K562 (cell line): ENCODE data around the gene PPWD1. TPM values are rescaled to one million over a fixed set of nuclear protein-coding genes. Genes with fewer than 3 reads are reported as not detected.
A peak's percentile ranks its signal among the peaks of the same experiment; 100 is the strongest.

ENCODE experiments used
- CREB3L1 ChIP-seq: fragments of 450-650 bp; IDR thresholded peaks from 2 replicates; pipeline ENCODE4 v1.6.1; 2014; ENCODE audit warnings: low read depth, mild to moderate bottlenecking, moderate library complexity, borderline replicate concordance
- GABPA ChIP-seq: fragments of 200-800 bp; sonication (Bioruptor generic); conservative IDR thresholded peaks from 2 replicates; pipeline ENCODE4 v1.6.1; 2016; ENCODE audit warnings: low read depth, missing genetic modification characterization, missing compliant biosample characterization
- MECOM ChIP-seq: fragments of 250-450 bp; sonication (Bioruptor Pico); IDR thresholded peaks from 2 replicates; pipeline ENCODE4 v1.8.0; 2022; ENCODE audit warnings: inconsistent platforms
- MED1 ChIP-seq: sonication (generic); formaldehyde crosslinking; IDR thresholded peaks from 2 replicates; pipeline ENCODE4 v1.8.1; 2023; ENCODE audit warnings: missing genetic modification reagents, borderline replicate concordance
- NKRF ChIP-seq: fragments of 450-650 bp; IDR thresholded peaks from 2 replicates; pipeline ENCODE4 v1.6.1; 2016; ENCODE audit warnings: borderline replicate concordance
- NUFIP1 ChIP-seq: fragments of 450-650 bp; IDR thresholded peaks from 2 replicates; pipeline ENCODE4 v1.6.1; 2018; ENCODE audit not compliant: partially characterized antibody
- PHF8 ChIP-seq: fragments of 200-600 bp; sonication (generic); IDR thresholded peaks from 2 replicates; pipeline ENCODE4 v1.6.1; 2012; ENCODE audit warnings: mixed run types, mild to moderate bottlenecking, inconsistent platforms, low read length, moderate library complexity, borderline replicate concordance
- SMARCC2 ChIP-seq: fragments of 450-650 bp; IDR thresholded peaks from 2 replicates; pipeline ENCODE4 v1.6.1; 2017; ENCODE audit warnings: antibody characterized with exemption, moderate library complexity, mild to moderate bottlenecking, low read depth
- SMC3 ChIP-seq: conservative IDR thresholded peaks from 2 replicates; pipeline ENCODE4 v1.6.1; 2011; ENCODE audit warnings: low read depth, low read length, improper control_type of control experiment; ENCODE audit not compliant: insufficient read depth
- TAF1 ChIP-seq: IDR thresholded peaks from 2 replicates; pipeline ENCODE4 v1.6.1; 2011; ENCODE audit warnings: mild to moderate bottlenecking, low read length, moderate library complexity; ENCODE audit not compliant: insufficient read depth, control insufficient read depth, severe bottlenecking; ENCODE audit errors: extremely low read depth
- TOE1 ChIP-seq, 2 experiments: fragments of 450-650 bp in 1 of 2; sonication (generic) in 1 of 2; formaldehyde crosslinking in 1 of 2; IDR thresholded peaks; 2 replicates each; pipeline versions ENCODE4 v1.7.1 to v1.8.0; 2016 to 2022; ENCODE audit warnings: borderline replicate concordance in 2 of 2, mild to moderate bottlenecking in 2 of 2, antibody characterized with exemption in 1 of 2, inconsistent platforms in 1 of 2, low read depth in 1 of 2, missing genetic modification reagents in 1 of 2, moderate library complexity in 1 of 2
- ZBTB11 ChIP-seq, 3 experiments: fragments of 200-800 bp in 1 of 3; fragments of 250-450 bp in 1 of 3; fragments of 450-650 bp in 1 of 3; sonication (Bioruptor Pico) in 1 of 3; sonication (Bioruptor generic) in 1 of 3; formaldehyde crosslinking in 1 of 3; IDR thresholded peaks; 2 replicates each; pipeline versions ENCODE4 v1.6.1 to v1.8.0; 2016 to 2022; ENCODE audit warnings: mild to moderate bottlenecking in 2 of 3, missing genetic modification characterization in 2 of 3, missing compliant biosample characterization in 1 of 3, moderate library complexity in 1 of 3
- ZBTB34 ChIP-seq: fragments of 250-450 bp; sonication (Bioruptor Pico); IDR thresholded peaks from 2 replicates; pipeline ENCODE4 v1.8.0; 2021; ENCODE audit warnings: mild to moderate bottlenecking, moderate library complexity
- ZNF140 ChIP-seq: fragments of 250-450 bp; sonication (Bioruptor Pico); IDR thresholded peaks from 2 replicates; pipeline ENCODE4 v1.8.0; 2021; ENCODE audit warnings: moderate library complexity, mild to moderate bottlenecking, inconsistent platforms
- ZNF445 ChIP-seq: fragments of 250-450 bp; sonication (Bioruptor Pico); IDR thresholded peaks from 2 replicates; pipeline ENCODE4 v1.4.0; 2020; ENCODE audit warnings: low read depth, mild to moderate bottlenecking, moderate library complexity
- polyA plus RNA-seq, 8 experiments: library from polyadenylated mRNA; depleted of rRNA in 4 of 8; stranded (reverse) in 5 of 8; unstranded in 3 of 8; fragments of >200 nt; fragmentation: Nextera tagmentation in 2 of 8; fragmentation: Illumina TruSeq in 1 of 8; extraction: Ambion mirVana in 2 of 8; extraction: Trizol in 1 of 8; gene quantifications; 2 replicates each; pipeline versions ENCODE4 v1.2.1 to v1.2.3, GENCODE V29; 2011 to 2014; ENCODE audit warnings: inconsistent platforms in 1 of 8, missing spikeins in 1 of 8
- total RNA-seq, 7 experiments: library from RNA; depleted of rRNA in 6 of 7; stranded (reverse); fragments of >200 nt in 6 of 7; fragmentation: Illumina TruSeq in 2 of 7; extraction: Trizol in 2 of 7; gene quantifications; 2 replicates each; pipeline versions ENCODE4 v1.2.1 to v1.2.3, GENCODE V29; 2011 to 2021; ENCODE audit warnings: low replicate concordance in 1 of 7

The PPWD1 gene
- total and polyA plus RNA-seq, 9 of the 15 experiments (the other 6 are each of a cell fraction or from before 2014, with no cell fraction given): 24.1 to 89.2 (median 51.4) TPM

GRCh38 chr5:65624571-65625555, 61.8 kb downstream of the PPWD1 start, which contains the start of the genes SHLD3 and TRAPPC13 (continued):
- TF ChIP-seq NKRF (peak; percentile 90), MECOM (no peak), ZBTB11 (CRISPR knock-in tag; IDR thresholded peaks at IDR 0.05) (peak in 1 of 3 experiments; percentile 65; a peak in 2 of 6 replicates), PHF8 (peak; percentile 61), GABPA (tag) (peak; percentile 97), SMC3 (no peak), SMARCC2 (no peak), TAF1 (peak; percentile 76), NUFIP1 (peak; percentile 41), MED1 (no peak), ZNF140 (CRISPR knock-in tag) (no peak), CREB3L1 (peak; percentile 59; the same call in 1 of the 2 replicates), ZNF445 (CRISPR knock-in tag) (no peak), TOE1 (IDR thresholded peaks at IDR 0.05; ENCODE audit: borderline replicate concordance) (0 out of 2 replicates have a peak, but pooled peaks have one; percentile 58), TOE1 (CRISPR knock-in tag; IDR thresholded peaks at IDR 0.05; ENCODE audit: borderline replicate concordance, low read depth) (no peak), ZBTB34 (CRISPR knock-in tag) (no peak)
